NCI-H82 treated with DMSO at 0.1 percent for 48 hours (cell line): ENCODE measurements around the gene FRMD5.
"Not testable (repeated sequence)": the region's sequence is repeated elsewhere in the genome, so short reads cannot be mapped to it uniquely, and the experiment has no call there.

ENCODE experiments used
- DNase-seq: peaks from one replicate; lab custom pipeline; 2025; ENCODE audit not compliant: unreplicated experiment; lab: John Stamatoyannopoulos, UW

Gene FRMD5

GRCh38 chr15:44034933-44035624 is 160.0 kb downstream of the FRMD5 start:
- DNase-seq = no peak

GRCh38 chr15:44034334-44034733 is 160.7 kb downstream of the FRMD5 start:
- DNase-seq = no peak

GRCh38 chr15:44033894-44034293 is 161.2 kb downstream of the FRMD5 start:
- DNase-seq = no peak

GRCh38 chr15:44032820-44033219 is 162.3 kb downstream of the FRMD5 start:
- not testable (repeated sequence) for DNase-seq

GRCh38 chr15:44029940-44030568 is 165.0 kb downstream of the FRMD5 start:
- DNase-seq = no peak

- no peak for DNase-seq
Measured at GRCh38 chr15:44029003-44029402, 166.1 kb downstream of the FRMD5 start.

- DNase-seq = no peak
Measured at GRCh38 chr15:44028349-44028748, 166.7 kb downstream of the FRMD5 start.

GRCh38 chr15:44024155-44024554 is 170.9 kb downstream of the FRMD5 start:
- no peak for DNase-seq

GRCh38 chr15:44023176-44023575 is 171.9 kb downstream of the FRMD5 start:
- no peak for DNase-seq

- DNase-seq = no peak
Measured at GRCh38 chr15:44018151-44018550, 176.9 kb downstream of the FRMD5 start.

- no peak for DNase-seq
Measured at GRCh38 chr15:44015545-44016305, 179.3 kb downstream of the FRMD5 start.

- no peak for DNase-seq
Measured at GRCh38 chr15:44011238-44011854, 183.7 kb downstream of the FRMD5 start.

- DNase-seq = no peak
Measured at GRCh38 chr15:44010089-44010488, 185.0 kb downstream of the FRMD5 start.

- no peak for DNase-seq
Measured at GRCh38 chr15:44009038-44009437, 186.0 kb downstream of the FRMD5 start.

- DNase-seq = not testable (repeated sequence)
Measured at GRCh38 chr15:44000248-44000647, 194.8 kb downstream of the FRMD5 start.

- DNase-seq = no peak
Measured at GRCh38 chr15:43998607-43999006, 196.5 kb downstream of the FRMD5 start.

GRCh38 chr15:43991206-43991605 is 203.9 kb downstream of the FRMD5 start:
- DNase-seq = no peak

GRCh38 chr15:43989938-43990337 is 205.1 kb downstream of the FRMD5 start:
- DNase-seq = no peak

GRCh38 chr15:43988900-43989299 is 206.2 kb downstream of the FRMD5 start:
- DNase-seq = no peak

- DNase-seq = no peak
Measured at GRCh38 chr15:43987924-43988323, 207.1 kb downstream of the FRMD5 start.

- no peak for DNase-seq
Measured at GRCh38 chr15:43985976-43986680, 208.9 kb downstream of the FRMD5 start.
